MM.1S (cell line): ENCODE measurements around the gene ZNRF3.

Source experiments
- EZH2 ChIP-seq: fragments of 300-600 bp; sonication (generic); optimal IDR thresholded peaks from 2 replicates; pipeline ENCODE3; 2017; ENCODE audit warnings: low read depth, mild to moderate bottlenecking, antibody characterized with exemption, low read length, mixed read lengths
- EZH2phosphoT487 ChIP-seq: fragments of 300-600 bp; sonication (generic); IDR thresholded peaks from 2 replicates; pipeline ENCODE4 v1.6.1; 2018; ENCODE audit warnings: antibody characterized with exemption, low read length
- TF ChIP-seq, protein P1 (sequence below): fragments of 300-600 bp; sonication (generic); IDR thresholded peaks from 2 replicates; pipeline ENCODE4 v1.5.1; 2016; ENCODE audit warnings: antibody characterized with exemption, low read length, mixed read lengths

DNA sequence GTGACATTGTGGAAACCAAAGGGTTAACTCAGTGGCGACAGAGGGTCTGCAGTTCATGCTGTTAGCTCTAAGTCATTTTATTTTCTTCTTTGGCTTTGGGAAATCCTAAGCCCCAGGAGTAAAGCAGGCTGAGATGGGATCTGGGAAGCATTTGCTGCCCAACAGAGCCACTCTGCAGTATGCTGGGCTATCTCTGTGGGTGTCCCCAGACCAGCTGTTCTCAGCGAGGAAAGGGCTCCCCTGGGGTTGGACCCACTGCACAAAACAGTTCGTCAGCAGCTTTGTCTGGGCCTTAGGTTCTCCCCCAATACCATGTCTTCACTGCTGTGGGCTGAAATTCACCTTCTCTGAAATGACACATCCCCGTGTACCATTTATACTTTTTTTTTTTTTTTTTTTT lies 223.5 kb downstream of the ZNRF3 start:
- TF ChIP-seq EZH2: no peak
- TF ChIP-seq, protein P1, sequence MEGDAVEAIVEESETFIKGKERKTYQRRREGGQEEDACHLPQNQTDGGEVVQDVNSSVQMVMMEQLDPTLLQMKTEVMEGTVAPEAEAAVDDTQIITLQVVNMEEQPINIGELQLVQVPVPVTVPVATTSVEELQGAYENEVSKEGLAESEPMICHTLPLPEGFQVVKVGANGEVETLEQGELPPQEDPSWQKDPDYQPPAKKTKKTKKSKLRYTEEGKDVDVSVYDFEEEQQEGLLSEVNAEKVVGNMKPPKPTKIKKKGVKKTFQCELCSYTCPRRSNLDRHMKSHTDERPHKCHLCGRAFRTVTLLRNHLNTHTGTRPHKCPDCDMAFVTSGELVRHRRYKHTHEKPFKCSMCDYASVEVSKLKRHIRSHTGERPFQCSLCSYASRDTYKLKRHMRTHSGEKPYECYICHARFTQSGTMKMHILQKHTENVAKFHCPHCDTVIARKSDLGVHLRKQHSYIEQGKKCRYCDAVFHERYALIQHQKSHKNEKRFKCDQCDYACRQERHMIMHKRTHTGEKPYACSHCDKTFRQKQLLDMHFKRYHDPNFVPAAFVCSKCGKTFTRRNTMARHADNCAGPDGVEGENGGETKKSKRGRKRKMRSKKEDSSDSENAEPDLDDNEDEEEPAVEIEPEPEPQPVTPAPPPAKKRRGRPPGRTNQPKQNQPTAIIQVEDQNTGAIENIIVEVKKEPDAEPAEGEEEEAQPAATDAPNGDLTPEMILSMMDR: no peak
- TF ChIP-seq EZH2phosphoT487: no peak
